ENCODE data around the gene NKX6-2. TPM values are rescaled to one million over a fixed set of nuclear protein-coding genes. Genes with fewer than 3 reads are reported as not detected.
"Not testable (repeated sequence)": the region's sequence is repeated elsewhere in the genome, so short reads cannot be mapped to it uniquely, and the experiment has no call there.

NKX6-2 gene
- total RNA-seq, 1 donor: not detected

DNA sequence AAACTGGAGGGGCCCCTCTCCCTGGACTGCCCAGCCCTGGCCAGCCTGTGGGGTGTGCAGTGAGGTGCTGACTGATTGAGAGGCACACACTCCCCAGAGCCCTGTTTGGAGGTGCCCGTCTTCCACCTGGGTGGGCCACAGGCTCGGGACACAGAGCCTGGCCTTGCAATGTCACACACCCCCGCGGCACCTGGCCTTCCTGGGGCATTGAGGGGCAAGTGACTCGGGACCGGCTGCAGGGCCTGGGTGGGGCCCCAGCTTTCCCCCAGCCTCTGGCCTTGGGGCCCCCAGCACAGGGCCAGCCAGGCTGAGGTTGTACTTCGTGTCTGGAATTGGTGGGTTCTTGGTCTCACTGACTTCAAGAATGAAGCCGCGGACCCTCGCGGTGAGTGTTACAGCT is 13.9 kb upstream of the NKX6-2 start:
- Histone ChIP-seq H3K4me1 (ENCODE audit: insufficient read depth, low read length) (no peaks in the 10 kb centered on the region), H3K27ac (ENCODE audit: low read depth, low read length) (no peak overlapping the region), H3K9me3 (ENCODE audit: low read depth, low read length) (peaks cover 5% of the 10 kb centered on the region), H2AFZ (ENCODE audit: low read length) (no peak overlapping the region), H3K36me3 (ENCODE audit: insufficient read depth, low read length) (no peaks in the 10 kb centered on the region), H3K4me3 (ENCODE audit: insufficient read depth, low read length) (no peak overlapping the region), H3K4me2 (ENCODE audit: insufficient read depth, low read length) (no peak overlapping the region), H4K20me1 (ENCODE audit: insufficient read depth, low read length) (no peaks in the 10 kb centered on the region), H3K27me3 (ENCODE audit: insufficient read depth, low read length) (peaks cover 8% of the 10 kb centered on the region), H3K79me2 (ENCODE audit: insufficient read depth, low read length) (no peaks in the 10 kb centered on the region)
- no peak for DNase-seq (ENCODE audit: insufficient read length, low spot score, missing footprints)
- TF ChIP-seq CTCF (IDR thresholded peaks at IDR 0.05; ENCODE audit: extremely low read depth, low read depth, low read length): no peak

DNA sequence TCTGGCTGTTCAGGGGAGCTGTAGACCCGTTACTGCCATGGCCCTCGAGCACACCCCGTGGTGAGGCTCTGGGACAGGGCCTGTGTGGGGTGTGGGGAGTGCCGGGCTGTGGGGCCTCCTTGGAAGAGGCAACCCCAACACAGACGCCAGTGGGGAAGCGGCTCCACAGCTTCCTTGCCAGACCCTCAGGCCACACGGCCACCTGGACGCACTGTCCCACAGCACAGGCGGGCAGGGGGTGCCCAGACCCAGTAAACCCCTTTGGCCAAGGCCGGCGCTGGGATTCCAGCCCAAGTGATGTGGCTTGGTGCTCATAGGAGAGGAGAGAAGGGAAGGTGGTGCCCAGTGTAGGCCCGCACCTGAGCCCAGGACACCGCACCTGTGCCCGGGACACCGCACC is 12.9 kb upstream of the NKX6-2 start:
- H3K4me3 ChIP-seq (ENCODE audit: insufficient read depth, low read length): no peak overlapping the region
- no peaks in the 10 kb centered on the region for H3K36me3 ChIP-seq (ENCODE audit: insufficient read depth, low read length)
- no peak overlapping the region for H2AFZ ChIP-seq (ENCODE audit: low read length)
- H3K27ac ChIP-seq (ENCODE audit: low read depth, low read length): no peak overlapping the region
- H3K9me3 ChIP-seq (ENCODE audit: low read depth, low read length): peaks cover 5% of the 10 kb centered on the region
- no peak for DNase-seq (ENCODE audit: insufficient read length, low spot score, missing footprints)
- no peak for TF ChIP-seq CTCF (IDR thresholded peaks at IDR 0.05; ENCODE audit: extremely low read depth, low read depth, low read length)
- H3K4me2 ChIP-seq (ENCODE audit: insufficient read depth, low read length): no peak overlapping the region
- H3K4me1 ChIP-seq (ENCODE audit: insufficient read depth, low read length): no peaks in the 10 kb centered on the region
- peaks cover 8% of the 10 kb centered on the region for H3K27me3 ChIP-seq (ENCODE audit: insufficient read depth, low read length)
- H3K79me2 ChIP-seq (ENCODE audit: insufficient read depth, low read length): no peaks in the 10 kb centered on the region
- H4K20me1 ChIP-seq (ENCODE audit: insufficient read depth, low read length): no peaks in the 10 kb centered on the region

DNA sequence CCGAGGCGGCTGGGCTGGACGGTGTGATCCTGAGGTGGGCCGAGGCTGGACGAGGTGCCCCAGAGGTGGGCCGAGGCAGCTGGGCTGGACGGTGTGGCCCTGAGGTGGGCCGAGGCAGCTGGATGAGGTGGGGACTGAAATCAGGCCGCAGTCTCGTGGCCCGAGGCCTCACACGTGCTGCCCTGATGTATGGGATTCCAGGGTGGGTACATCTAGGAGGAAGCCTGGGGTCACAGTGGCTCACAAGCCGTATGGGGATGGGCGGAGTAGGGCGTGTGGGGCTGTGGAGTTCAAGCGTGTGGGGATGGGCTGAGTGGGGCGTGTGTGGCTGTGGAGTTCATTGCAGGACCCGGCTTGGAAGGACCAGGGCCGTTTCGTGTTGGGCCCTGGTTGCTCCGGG is 12.5 kb upstream of the NKX6-2 start:
- no peak overlapping the region for H3K4me2 ChIP-seq (ENCODE audit: insufficient read depth, low read length)
- no peaks in the 10 kb centered on the region for H3K36me3 ChIP-seq (ENCODE audit: insufficient read depth, low read length)
- no peaks in the 10 kb centered on the region for H3K79me2 ChIP-seq (ENCODE audit: insufficient read depth, low read length)
- no peaks in the 10 kb centered on the region for H3K4me1 ChIP-seq (ENCODE audit: insufficient read depth, low read length)
- no peaks in the 10 kb centered on the region for H4K20me1 ChIP-seq (ENCODE audit: insufficient read depth, low read length)
- TF ChIP-seq CTCF (IDR thresholded peaks at IDR 0.05; ENCODE audit: extremely low read depth, low read depth, low read length): no peak
- H2AFZ ChIP-seq (ENCODE audit: low read length): no peak overlapping the region
- peaks cover 9% of the 10 kb centered on the region for H3K27me3 ChIP-seq (ENCODE audit: insufficient read depth, low read length)
- no peak for DNase-seq (ENCODE audit: insufficient read length, low spot score, missing footprints)
- no peak overlapping the region for H3K4me3 ChIP-seq (ENCODE audit: insufficient read depth, low read length)
- peaks cover 5% of the 10 kb centered on the region for H3K9me3 ChIP-seq (ENCODE audit: low read depth, low read length)
- H3K27ac ChIP-seq (ENCODE audit: low read depth, low read length): no peak overlapping the region

- not testable (repeated sequence) for H3K36me3 ChIP-seq (ENCODE audit: insufficient read depth, low read length); H3K27ac ChIP-seq (ENCODE audit: low read depth, low read length); H3K4me1 ChIP-seq (ENCODE audit: insufficient read depth, low read length); H3K79me2 ChIP-seq (ENCODE audit: insufficient read depth, low read length); H2AFZ ChIP-seq (ENCODE audit: low read length); H3K9me3 ChIP-seq (ENCODE audit: low read depth, low read length); H3K4me2 ChIP-seq (ENCODE audit: insufficient read depth, low read length); H4K20me1 ChIP-seq (ENCODE audit: insufficient read depth, low read length); DNase-seq (ENCODE audit: insufficient read length, low spot score, missing footprints); H3K4me3 ChIP-seq (ENCODE audit: insufficient read depth, low read length)
- H3K27me3 ChIP-seq (ENCODE audit: insufficient read depth, low read length): peaks cover 12% of the 10 kb centered on the region
These were observed 12.0 kb upstream of the NKX6-2 start for GRCh38 chr10:132797986-132798385.
